Bronchial epithelial cell (primary cell): ENCODE measurements around the gene PADI6. TPM values are rescaled to one million over a fixed set of nuclear protein-coding genes. Genes with fewer than 3 reads are reported as not detected.

Experiments used
- DNase-seq: peaks from one replicate; pipeline ENCODE4 v3.0.0-alpha.2; 2010; ENCODE audit warnings: low read depth
- FAIRE-seq: peaks from 2 replicates; lab custom pipeline; 2011; peaks lifted over from hg19 to GRCh38; lab: Jason Lieb, UNC
- H3K27me3 ChIP-seq: 2 replicates; pipeline ENCODE4 v1.5.1; 2011; ENCODE audit warnings: low read length; ENCODE audit not compliant: control insufficient read depth, insufficient read depth
- H3K36me3 ChIP-seq: 2 replicates; pipeline ENCODE4 v1.5.1; 2011; ENCODE audit warnings: low read length; ENCODE audit not compliant: control insufficient read depth, insufficient read depth
- H3K4me3 ChIP-seq: 2 replicates; pipeline ENCODE4 v1.5.1; 2011; ENCODE audit warnings: mild to moderate bottlenecking, low read depth, low read length, control low read depth
- total RNA-seq: library from RNA; depleted of rRNA; stranded (reverse); fragments of >200 nt; gene quantifications from 2 replicates; pipeline ENCODE4 v1.2.1, GENCODE V29; 2014
- TF ChIP-seq, protein P1 (sequence below): IDR thresholded peaks from 2 replicates; pipeline ENCODE4 v1.5.1; 2011; ENCODE audit warnings: mild to moderate bottlenecking, moderate library complexity, low read length, control low read depth, inconsistent platforms; ENCODE audit not compliant: insufficient read depth, severe bottlenecking

Gene PADI6
- total RNA-seq, 1 donor from 2014 or later = not detected

- H3K27me3 ChIP-seq = peaks cover 1% of the 10 kb centered on the region
- TF ChIP-seq, protein P1, sequence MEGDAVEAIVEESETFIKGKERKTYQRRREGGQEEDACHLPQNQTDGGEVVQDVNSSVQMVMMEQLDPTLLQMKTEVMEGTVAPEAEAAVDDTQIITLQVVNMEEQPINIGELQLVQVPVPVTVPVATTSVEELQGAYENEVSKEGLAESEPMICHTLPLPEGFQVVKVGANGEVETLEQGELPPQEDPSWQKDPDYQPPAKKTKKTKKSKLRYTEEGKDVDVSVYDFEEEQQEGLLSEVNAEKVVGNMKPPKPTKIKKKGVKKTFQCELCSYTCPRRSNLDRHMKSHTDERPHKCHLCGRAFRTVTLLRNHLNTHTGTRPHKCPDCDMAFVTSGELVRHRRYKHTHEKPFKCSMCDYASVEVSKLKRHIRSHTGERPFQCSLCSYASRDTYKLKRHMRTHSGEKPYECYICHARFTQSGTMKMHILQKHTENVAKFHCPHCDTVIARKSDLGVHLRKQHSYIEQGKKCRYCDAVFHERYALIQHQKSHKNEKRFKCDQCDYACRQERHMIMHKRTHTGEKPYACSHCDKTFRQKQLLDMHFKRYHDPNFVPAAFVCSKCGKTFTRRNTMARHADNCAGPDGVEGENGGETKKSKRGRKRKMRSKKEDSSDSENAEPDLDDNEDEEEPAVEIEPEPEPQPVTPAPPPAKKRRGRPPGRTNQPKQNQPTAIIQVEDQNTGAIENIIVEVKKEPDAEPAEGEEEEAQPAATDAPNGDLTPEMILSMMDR = no peak
- no peak for DNase-seq
- no peak overlapping the region for H3K4me3 ChIP-seq
- no peaks in the 10 kb centered on the region for H3K36me3 ChIP-seq
- FAIRE-seq = no peak
Measured at GRCh38 chr1:17393230-17393629, 21.2 kb downstream of the PADI6 start.

GRCh38 chr1:17397910-17398695, 26.1 kb downstream of the PADI6 start:
- no peaks in the 10 kb centered on the region for H3K36me3 ChIP-seq
- DNase-seq (no peak), FAIRE-seq (peak; percentile 90)
- TF ChIP-seq, protein P1 = no peak
- H3K4me3 ChIP-seq = no peak overlapping the region
- H3K27me3 ChIP-seq = no peaks in the 10 kb centered on the region

GRCh38 chr1:17400725-17401341, 28.8 kb downstream of the PADI6 start:
- TF ChIP-seq, protein P1 = no peak
- no peaks in the 10 kb centered on the region for H3K36me3 ChIP-seq
- H3K27me3 ChIP-seq = no peaks in the 10 kb centered on the region
- DNase-seq (no peak), FAIRE-seq (no peak)
- no peak overlapping the region for H3K4me3 ChIP-seq

DNA sequence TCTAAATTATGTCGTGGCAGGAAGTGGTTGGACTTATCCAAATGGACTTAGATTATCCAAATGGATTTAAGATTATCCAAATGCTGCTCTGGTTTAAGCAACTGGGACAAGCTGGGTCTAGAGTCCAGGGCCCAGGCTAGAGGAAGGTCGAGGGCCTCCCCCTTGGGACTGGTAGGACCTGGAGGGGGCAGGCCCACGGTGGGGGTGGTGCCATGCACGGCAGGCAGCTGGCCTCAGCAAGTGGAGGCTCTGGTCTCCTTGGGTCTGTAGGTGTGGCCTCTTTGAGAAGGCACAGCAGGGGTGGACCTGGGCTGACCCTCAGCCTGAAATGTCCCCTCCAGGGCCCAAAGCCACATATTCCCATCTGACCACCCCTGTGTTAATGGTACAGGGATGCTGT, 29.8 kb downstream of the PADI6 start:
- FAIRE-seq = no peak
- TF ChIP-seq, protein P1 = no peak
- no peak for DNase-seq

DNA sequence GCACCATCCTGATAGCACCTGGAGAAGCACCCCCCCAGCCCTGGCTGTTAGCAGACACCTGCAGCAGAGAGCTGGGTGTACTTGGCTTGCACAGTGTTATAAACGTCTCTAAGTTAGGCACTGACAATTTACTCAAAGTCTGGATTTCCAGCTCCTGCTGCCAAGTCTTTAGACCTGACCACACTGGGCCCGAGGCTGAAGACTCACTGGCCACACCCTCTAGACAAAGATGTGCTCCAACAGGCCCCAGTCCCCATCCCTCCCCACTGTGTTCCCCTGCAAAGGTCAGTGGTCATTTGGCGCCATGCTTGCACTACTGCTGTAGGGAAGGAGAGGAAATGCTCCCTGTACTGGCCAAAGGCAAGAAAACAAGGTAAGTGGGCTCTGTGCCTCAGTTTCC, 31.1 kb downstream of the PADI6 start:
- Histone ChIP-seq H3K27me3 (no peaks in the 10 kb centered on the region), H3K36me3 (peaks cover 3% of the 10 kb centered on the region), H3K4me3 (no peak overlapping the region)
- FAIRE-seq = peak; percentile 88
- peak; percentile 78 for DNase-seq
- TF ChIP-seq, protein P1 = no peak

More for the DNA sequence above, 29.8 kb downstream of the PADI6 start:
- H3K4me3 ChIP-seq = no peak overlapping the region
- H3K27me3 ChIP-seq = no peaks in the 10 kb centered on the region
- no peaks in the 10 kb centered on the region for H3K36me3 ChIP-seq
